T-helper 2 cell treated with Interferon-gamma antibody and Interleukin-4, amounts not matched to agents 5 μg/mL and 100 μg/mL, for 36 hours (primary cell): ENCODE results near the gene NRBP1.

Source experiments
- DNase-seq: peaks from one replicate; pipeline ENCODE4 v3.0.0; 2021; ENCODE audit warnings: low spot score
- H3K27ac Mint-ChIP-seq: one replicate; pipeline ENCODE4 v1.8.0; 2021; ENCODE audit warnings: mild to moderate bottlenecking, mixed read lengths
- H3K27me3 Mint-ChIP-seq: one replicate; pipeline ENCODE4 v1.8.0; 2021; ENCODE audit warnings: low read depth, mixed read lengths
- H3K36me3 Mint-ChIP-seq: one replicate; pipeline ENCODE4 v1.8.0; 2021; ENCODE audit warnings: low read depth, mixed read lengths
- H3K4me1 Mint-ChIP-seq: one replicate; pipeline ENCODE4 v1.8.0; 2021; ENCODE audit warnings: low read depth, mixed read lengths
- H3K4me3 Mint-ChIP-seq: one replicate; pipeline ENCODE4 v1.8.0; 2022; ENCODE audit warnings: mild to moderate bottlenecking, moderate library complexity, mixed read lengths
- H3K9me3 Mint-ChIP-seq: one replicate; pipeline ENCODE4 v1.8.0; 2021; ENCODE audit warnings: mixed read lengths

Gene NRBP1

GRCh38 chr2:27428213-27428977 is at the start of gene NRBP1:
NRBP1 (plus strand) TSS chr2:27428631; CDS start chr2:27433274, 4,643 bp downstream.
- peaks cover 23% of the 10 kb centered on the region for H3K4me1 Mint-ChIP-seq
- peak within 1 kb of the TSS; percentile 99 for H3K27ac Mint-ChIP-seq
- no peaks in the 10 kb centered on the region for H3K9me3 Mint-ChIP-seq
- peak within 1 kb of the TSS; percentile 100 for H3K4me3 Mint-ChIP-seq
- DNase-seq = peak; percentile 95
- no peaks in the 10 kb centered on the region for H3K27me3 Mint-ChIP-seq
- H3K36me3 Mint-ChIP-seq = peaks cover 10% of the 10 kb centered on the region

- Mint-ChIP-seq H3K27me3 (no peaks in the 10 kb centered on the region), H3K27ac (peak overlapping the region; percentile 95), H3K4me1 (peaks cover 17% of the 10 kb centered on the region), H3K9me3 (no peaks in the 10 kb centered on the region), H3K36me3 (peaks cover 51% of the 10 kb centered on the region), H3K4me3 (peak overlapping the region; percentile 91)
- DNase-seq = no peak
Observed at GRCh38 chr2:27378809-27379290, 49.6 kb upstream of the NRBP1 start.

- Mint-ChIP-seq H3K4me3 (peak overlapping the region; percentile 91), H3K27me3 (no peaks in the 10 kb centered on the region), H3K9me3 (no peaks in the 10 kb centered on the region), H3K4me1 (peaks cover 17% of the 10 kb centered on the region), H3K27ac (peak overlapping the region; percentile 95), H3K36me3 (peaks cover 53% of the 10 kb centered on the region)
- no peak for DNase-seq
Observed at GRCh38 chr2:27379383-27379835, 49.0 kb upstream of the NRBP1 start.

- Mint-ChIP-seq H3K36me3 (peaks cover 52% of the 10 kb centered on the region), H3K9me3 (no peaks in the 10 kb centered on the region), H3K27me3 (no peaks in the 10 kb centered on the region), H3K4me1 (peaks cover 17% of the 10 kb centered on the region), H3K4me3 (peak overlapping the region; percentile 91), H3K27ac (peak overlapping the region; percentile 95)
- no peak for DNase-seq
Observed at GRCh38 chr2:27379836-27380625, 48.4 kb upstream of the NRBP1 start.

- no peaks in the 10 kb centered on the region for H3K27me3 Mint-ChIP-seq
- peaks cover 55% of the 10 kb centered on the region for H3K36me3 Mint-ChIP-seq
- peak within 1 kb of the TSS; percentile 91 for H3K4me3 Mint-ChIP-seq
- peaks cover 17% of the 10 kb centered on the region for H3K4me1 Mint-ChIP-seq
- peak within 1 kb of the TSS; percentile 95 for H3K27ac Mint-ChIP-seq
- peak; percentile 91 for DNase-seq
- H3K9me3 Mint-ChIP-seq = no peaks in the 10 kb centered on the region
Observed at GRCh38 chr2:27380626-27381545, 47.5 kb upstream of the NRBP1 start, which contains the start of gene ZNF513. ZNF513 (minus strand) TSS chr2:27380734; CDS start chr2:27380526, 208 bp downstream.

GRCh38 chr2:27381577-27382181 is 46.8 kb upstream of the NRBP1 start:
- H3K27ac Mint-ChIP-seq = peak overlapping the region; percentile 94
- H3K27me3 Mint-ChIP-seq = no peaks in the 10 kb centered on the region
- peaks cover 50% of the 10 kb centered on the region for H3K36me3 Mint-ChIP-seq
- DNase-seq = no peak
- no peaks in the 10 kb centered on the region for H3K9me3 Mint-ChIP-seq
- H3K4me3 Mint-ChIP-seq = peak overlapping the region; percentile 83
- H3K4me1 Mint-ChIP-seq = peaks cover 17% of the 10 kb centered on the region

GRCh38 chr2:27390822-27391679 is 37.4 kb upstream of the NRBP1 start:
- Mint-ChIP-seq H3K4me3 (peak overlapping the region; percentile 47), H3K4me1 (peaks cover 21% of the 10 kb centered on the region), H3K9me3 (no peaks in the 10 kb centered on the region), H3K36me3 (peaks cover 29% of the 10 kb centered on the region), H3K27ac (peak overlapping the region; percentile 80), H3K27me3 (no peaks in the 10 kb centered on the region)
- no peak for DNase-seq

GRCh38 chr2:27393225-27393624 is 35.2 kb upstream of the NRBP1 start:
- Mint-ChIP-seq H3K36me3 (peaks cover 30% of the 10 kb centered on the region), H3K27me3 (no peaks in the 10 kb centered on the region), H3K27ac (peak overlapping the region; percentile 58), H3K9me3 (no peaks in the 10 kb centered on the region), H3K4me3 (no peak overlapping the region), H3K4me1 (peaks cover 28% of the 10 kb centered on the region)
- DNase-seq = no peak

GRCh38 chr2:27398962-27399361 is 29.5 kb upstream of the NRBP1 start:
- H3K9me3 Mint-ChIP-seq = no peaks in the 10 kb centered on the region
- H3K27ac Mint-ChIP-seq = peak overlapping the region; percentile 63
- peaks cover 27% of the 10 kb centered on the region for H3K36me3 Mint-ChIP-seq
- no peaks in the 10 kb centered on the region for H3K27me3 Mint-ChIP-seq
- peaks cover 26% of the 10 kb centered on the region for H3K4me1 Mint-ChIP-seq
- no peak for DNase-seq
- no peak overlapping the region for H3K4me3 Mint-ChIP-seq

- H3K27ac Mint-ChIP-seq = peak overlapping the region; percentile 76
- peaks cover 26% of the 10 kb centered on the region for H3K4me1 Mint-ChIP-seq
- H3K27me3 Mint-ChIP-seq = no peaks in the 10 kb centered on the region
- peak overlapping the region; percentile 34 for H3K4me3 Mint-ChIP-seq
- peaks cover 24% of the 10 kb centered on the region for H3K36me3 Mint-ChIP-seq
- no peak for DNase-seq
- H3K9me3 Mint-ChIP-seq = no peaks in the 10 kb centered on the region
Observed at GRCh38 chr2:27400348-27401135, 27.9 kb upstream of the NRBP1 start.

GRCh38 chr2:27407798-27408491 is 20.5 kb upstream of the NRBP1 start:
- Mint-ChIP-seq H3K9me3 (peaks cover 3% of the 10 kb centered on the region), H3K4me3 (peak overlapping the region; percentile 88), H3K27me3 (peaks cover 2% of the 10 kb centered on the region), H3K36me3 (peaks cover 23% of the 10 kb centered on the region), H3K4me1 (peaks cover 26% of the 10 kb centered on the region), H3K27ac (peak overlapping the region; percentile 78)
- no peak for DNase-seq
